22Rv1 (cell line): ENCODE measurements around the gene ZC3H8.

Experiments
- H3K27ac ChIP-seq: fragments of 450-650 bp; 2 replicates; pipeline ENCODE4 v1.5.1; 2017
- CTCF ChIP-seq: fragments of 450-650 bp; IDR thresholded peaks from 2 replicates; pipeline ENCODE4 v1.5.1; 2017; ENCODE audit warnings: mild to moderate bottlenecking
- ZFX ChIP-seq: fragments of 450-650 bp; IDR thresholded peaks from 2 replicates; pipeline ENCODE4 v1.6.1; 2017; ENCODE audit warnings: antibody characterized with exemption, borderline replicate concordance

The ZC3H8 gene

GRCh38 chr2:112194482-112194881 lies 60.4 kb downstream of the ZC3H8 start:
- H3K27ac ChIP-seq, result no peak overlapping the region
- TF ChIP-seq CTCF (no peak), ZFX (no peak)

DNA sequence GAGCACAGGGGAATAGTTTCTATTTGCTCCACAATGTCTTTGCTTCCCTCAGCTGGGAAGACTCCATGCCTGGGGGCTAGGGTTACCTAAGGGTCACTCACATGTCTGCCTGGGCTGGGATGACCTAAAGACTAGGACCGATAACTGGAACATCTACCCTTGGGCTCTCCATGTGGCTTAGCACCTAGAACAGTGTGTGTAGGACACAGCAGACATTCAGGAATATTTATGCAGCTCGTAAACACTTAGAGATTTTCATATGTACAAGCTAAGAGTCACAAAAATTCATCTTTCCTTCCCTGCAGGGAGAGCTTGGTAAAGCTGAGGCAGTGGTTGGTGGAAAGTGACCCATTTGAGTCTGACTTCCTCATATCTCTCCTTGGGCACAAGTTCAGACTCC lies 60.8 kb downstream of the ZC3H8 start:
- TF ChIP-seq CTCF (no peak), ZFX (no peak)
- no peak overlapping the region for H3K27ac ChIP-seq

DNA sequence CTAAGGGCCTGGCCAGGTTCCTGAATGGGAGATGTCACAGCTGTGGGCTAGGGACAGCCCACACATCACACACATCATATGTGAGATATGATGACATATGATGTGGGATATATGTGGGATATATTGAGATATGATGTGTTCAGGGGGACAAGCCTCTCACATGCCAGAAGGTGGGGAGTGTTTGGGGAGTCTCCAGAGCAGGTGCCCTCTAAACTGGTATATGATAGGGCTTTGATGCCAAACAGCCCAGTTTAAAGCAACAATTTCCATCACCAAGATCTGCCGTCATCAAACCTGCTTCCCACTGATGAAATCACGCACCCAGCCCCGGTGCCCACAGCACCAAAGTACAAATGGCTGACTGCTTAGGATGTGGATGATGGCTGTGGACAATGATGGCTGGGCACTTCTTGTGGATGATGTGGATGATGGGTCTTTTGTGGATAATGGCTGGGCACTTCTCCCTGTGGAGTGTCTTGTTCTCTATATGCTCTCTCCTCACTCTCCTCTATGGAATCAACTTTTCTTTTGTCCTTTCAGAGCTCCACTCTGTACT lies 65.8 kb downstream of the ZC3H8 start:
- no peak overlapping the region for H3K27ac ChIP-seq
- no peak for TF ChIP-seq ZFX

GRCh38 chr2:112187805-112188596 lies 66.8 kb downstream of the ZC3H8 start:
- TF ChIP-seq ZFX, result no peak
- TF ChIP-seq CTCF, result no peak
- H3K27ac ChIP-seq, result no peak overlapping the region

GRCh38 chr2:112187046-112187715 lies 67.7 kb downstream of the ZC3H8 start:
- no peak overlapping the region for H3K27ac ChIP-seq
- no peak for TF ChIP-seq ZFX
- TF ChIP-seq CTCF, result no peak

DNA sequence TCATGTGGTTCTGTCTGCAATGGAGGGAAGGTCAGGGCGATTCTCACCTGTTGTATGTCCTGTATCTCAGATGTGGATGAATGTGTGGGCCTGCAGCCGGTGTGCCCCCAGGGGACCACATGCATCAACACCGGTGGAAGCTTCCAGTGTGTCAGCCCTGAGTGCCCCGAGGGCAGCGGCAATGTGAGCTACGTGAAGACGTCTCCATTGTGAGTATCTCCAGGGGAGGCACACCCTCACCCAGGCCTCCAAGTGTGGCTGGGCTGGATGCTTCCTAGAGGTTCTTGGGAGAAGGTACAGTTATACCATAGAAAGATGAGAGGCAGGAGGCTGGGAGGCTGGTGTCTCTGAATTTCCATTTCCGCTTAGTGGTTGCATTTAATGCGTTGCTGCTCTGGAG lies 69.7 kb downstream of the ZC3H8 start:
- H3K27ac ChIP-seq, result no peak overlapping the region
- no peak for TF ChIP-seq CTCF
- TF ChIP-seq ZFX, result no peak

GRCh38 chr2:112184121-112184520 lies 70.7 kb downstream of the ZC3H8 start:
- no peak overlapping the region for H3K27ac ChIP-seq
- no peak for TF ChIP-seq CTCF
